Activated CD4-positive, CD25-positive, alpha-beta regulatory T cell treated with anti-CD3 and anti-CD28 coated beads, Interleukin-2, amount 50 U/mL, for 16 hours (primary cell): ENCODE measurements around the gene APCDD1L.
"Not testable (repeated sequence)": the region's sequence is repeated elsewhere in the genome, so short reads cannot be mapped to it uniquely, and the experiment has no call there.

Experiments
- DNase-seq: peaks from one replicate; pipeline ENCODE4 v3.0.0-alpha.2; 2020; ENCODE audit warnings: low read depth, low spot score

The APCDD1L gene

DNA sequence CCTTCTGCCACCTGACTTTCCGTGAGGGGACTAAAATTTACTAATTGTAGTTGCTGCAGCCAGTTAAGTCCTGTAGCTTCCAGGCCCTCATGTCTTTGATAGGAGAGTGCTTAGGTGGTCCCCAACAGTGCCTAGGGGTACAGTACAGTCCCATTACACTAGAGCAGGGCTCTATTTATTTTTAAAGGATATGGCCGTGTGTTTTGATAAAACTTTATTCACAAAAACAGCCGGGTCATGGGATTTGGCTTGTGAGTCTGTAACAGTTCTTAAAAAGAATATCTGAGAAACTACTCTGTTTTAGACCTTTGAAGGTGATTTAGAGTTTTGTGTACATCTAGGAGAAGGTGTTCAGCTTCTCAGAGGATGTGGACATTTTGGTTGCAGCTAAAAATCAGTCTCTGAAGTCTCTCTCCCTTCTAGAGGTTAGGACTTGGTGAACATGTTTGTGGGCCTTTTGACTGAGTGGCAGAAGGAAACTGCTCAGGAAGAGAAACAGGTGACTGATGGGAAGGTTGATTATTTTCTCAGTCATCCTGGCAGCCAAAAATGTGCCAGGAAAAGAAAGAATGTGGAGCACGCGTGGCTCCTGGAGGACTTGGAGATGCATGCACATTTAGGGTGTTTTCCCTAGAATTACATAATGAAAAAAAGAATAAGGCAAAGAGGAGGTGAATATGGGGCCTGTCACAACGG lies 68.8 kb downstream of the APCDD1L start:
- DNase-seq, result no peak

GRCh38 chr20:58444746-58445255 lies 70.4 kb downstream of the APCDD1L start:
- no peak for DNase-seq

DNA sequence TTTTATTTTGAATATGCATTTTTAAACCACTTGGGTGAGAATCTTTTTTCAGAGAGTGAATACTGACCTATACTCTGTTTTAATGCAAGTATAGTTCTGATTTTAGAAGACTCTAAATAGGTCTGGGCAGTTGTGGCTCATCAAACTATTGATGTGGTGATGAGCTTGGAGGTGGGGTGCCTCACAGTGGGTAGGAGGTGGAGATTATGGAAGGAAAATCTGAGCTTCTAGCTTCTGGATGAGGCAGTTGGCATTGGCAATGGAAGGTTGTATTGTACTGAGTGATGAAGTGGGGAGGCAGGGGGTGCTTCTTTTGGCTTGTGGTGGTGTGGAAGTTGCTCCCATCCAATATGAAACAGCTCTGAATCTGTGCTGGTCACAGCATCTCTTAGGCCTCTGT lies 73.5 kb downstream of the APCDD1L start:
- no peak for DNase-seq

DNA sequence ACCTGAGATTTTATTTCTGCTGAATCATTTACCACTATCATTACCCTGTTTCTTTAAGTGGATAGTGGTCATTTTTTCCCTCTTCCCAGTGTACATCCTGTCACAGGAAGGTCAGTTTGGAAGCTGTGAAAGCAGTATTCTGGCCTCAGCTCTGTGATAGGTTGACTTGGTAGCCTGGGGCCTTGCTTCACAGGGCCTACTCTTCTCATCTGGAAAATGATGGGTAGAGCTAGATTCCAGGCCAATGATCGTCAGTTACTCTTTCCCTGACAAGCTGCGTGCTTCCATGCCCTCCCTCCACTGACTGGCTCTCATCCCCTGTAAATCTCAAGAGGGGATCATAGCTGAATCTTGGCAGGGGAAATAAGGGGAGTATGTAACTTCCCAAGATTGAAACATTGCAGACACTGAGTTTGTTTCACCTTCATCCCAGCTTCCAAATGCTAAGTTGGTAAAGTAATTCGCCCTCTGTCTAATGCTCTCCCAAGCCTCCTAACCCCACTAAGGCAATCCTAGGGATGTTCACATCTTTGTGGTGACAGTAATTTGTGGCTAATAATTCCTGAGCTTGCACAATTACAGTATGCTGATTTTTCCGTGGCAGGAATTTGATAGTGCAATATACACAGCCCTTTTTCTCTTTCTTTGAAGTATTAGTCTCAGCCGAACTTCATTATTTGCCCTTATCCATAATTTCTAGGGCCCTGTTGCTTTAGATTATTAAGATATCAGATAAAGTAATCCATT lies 75.0 kb downstream of the APCDD1L start:
- DNase-seq, result no peak

DNA sequence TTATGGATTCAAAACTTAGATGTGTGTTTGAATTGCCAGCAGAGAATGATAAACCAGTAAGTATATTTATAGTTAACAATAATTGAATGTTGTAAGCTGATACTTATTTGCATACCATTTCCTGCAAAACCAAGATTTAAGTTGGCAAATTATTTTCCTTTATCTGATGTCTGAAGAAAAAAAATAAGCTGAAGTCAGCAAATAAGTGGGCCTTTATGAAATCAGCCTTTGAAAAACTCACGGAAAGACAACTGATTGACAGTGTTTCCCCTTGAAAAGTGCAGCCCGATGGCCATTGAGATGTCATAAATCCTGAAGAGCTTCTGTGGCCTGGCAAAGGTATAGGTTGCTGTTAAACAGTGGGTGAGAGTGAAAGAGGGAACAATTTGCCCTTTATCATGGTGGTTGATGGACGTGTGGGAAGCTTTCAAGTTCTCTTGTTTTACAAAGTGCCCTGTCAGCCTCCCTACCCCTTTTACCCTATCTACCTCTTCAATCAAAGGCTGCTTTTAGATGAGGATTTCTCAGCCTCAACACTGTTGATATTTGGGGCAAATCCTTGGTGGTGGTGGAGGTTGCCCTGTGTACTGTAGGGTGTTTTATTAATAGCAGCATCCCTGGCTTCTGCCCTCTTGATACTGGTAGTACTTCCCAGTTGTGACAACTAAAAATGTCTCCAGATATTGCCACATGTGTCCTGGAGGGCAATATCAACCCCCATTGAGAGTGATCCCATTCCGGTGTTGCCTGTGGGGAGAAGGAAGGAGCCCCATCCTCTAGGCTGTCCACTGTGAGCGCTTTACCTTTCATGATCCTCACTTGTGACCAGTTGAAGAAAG lies 76.0 kb downstream of the APCDD1L start:
- no peak for DNase-seq

GRCh38 chr20:58436868-58437645 lies 78.1 kb downstream of the APCDD1L start:
- DNase-seq, result no peak

DNA sequence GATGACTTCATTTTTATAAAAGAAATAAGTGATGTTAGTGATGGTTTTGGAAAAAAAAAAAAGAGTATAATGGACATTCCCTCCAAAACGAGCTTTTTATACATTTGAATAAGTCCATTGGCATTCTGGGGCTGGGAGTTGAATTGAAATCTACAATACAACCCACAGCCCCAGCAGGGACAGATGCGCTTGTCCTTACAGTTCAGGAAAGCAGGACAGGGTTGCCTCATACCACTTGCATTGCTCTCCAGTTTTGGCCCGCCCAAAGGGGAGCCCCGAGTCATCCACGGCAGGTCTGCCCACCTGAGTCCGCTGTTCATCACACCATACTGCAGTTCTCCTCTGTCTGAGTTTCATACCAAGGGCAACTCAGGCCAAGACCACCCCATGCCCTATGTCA lies 80.0 kb downstream of the APCDD1L start:
- no peak for DNase-seq

DNA sequence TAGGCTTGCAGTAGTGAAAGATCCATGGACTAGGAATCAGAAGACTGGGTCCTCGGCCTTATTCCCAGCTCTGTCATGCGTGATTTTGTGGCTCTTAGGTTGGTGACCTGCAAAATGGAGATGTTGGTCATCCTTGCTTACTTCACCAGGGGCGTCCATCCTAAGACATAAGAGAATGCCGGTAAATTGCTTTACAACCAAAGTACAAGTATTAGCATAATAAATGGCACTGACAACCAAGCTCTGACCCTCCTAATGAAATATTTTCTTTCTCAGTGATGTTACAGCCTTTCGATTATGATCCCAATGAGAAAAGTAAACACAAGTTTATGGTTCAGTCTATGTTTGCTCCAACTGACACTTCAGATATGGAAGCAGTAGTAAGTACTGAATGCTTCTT lies 80.9 kb downstream of the APCDD1L start:
- DNase-seq, result no peak

- no peak for DNase-seq
These were observed 81.4 kb downstream of the APCDD1L start for GRCh38 chr20:58433759-58434158.

DNA sequence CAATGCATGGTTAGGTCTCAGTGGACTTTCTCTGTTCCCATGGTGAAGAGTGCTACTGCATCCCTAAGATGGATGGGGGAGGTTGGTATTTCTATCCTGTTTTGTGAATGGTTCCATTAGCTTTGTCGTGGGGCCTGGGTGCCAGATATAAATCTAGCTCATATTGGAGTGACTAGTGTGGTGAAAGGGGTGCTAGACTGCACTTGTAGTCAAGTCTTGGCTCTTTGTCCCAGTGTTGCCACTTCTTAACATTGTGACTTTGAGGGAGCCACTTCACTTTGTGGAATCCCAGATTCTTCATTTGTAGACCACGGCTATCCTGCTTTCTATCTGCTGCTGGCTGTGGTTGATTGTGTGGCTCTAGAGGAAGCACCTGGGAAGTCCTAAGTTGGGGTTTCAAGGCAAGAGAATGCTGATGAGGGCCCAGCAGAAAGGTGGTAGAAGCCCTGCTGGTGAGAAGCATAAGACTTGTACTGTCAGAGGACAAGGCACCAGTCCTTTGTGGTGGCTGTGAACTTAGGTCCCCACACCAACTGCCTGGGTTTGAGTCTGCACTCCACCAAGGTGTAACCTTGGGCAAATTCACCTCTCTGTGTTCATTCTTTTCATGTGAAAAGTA lies 82.1 kb downstream of the APCDD1L start:
- DNase-seq, result no peak

DNA sequence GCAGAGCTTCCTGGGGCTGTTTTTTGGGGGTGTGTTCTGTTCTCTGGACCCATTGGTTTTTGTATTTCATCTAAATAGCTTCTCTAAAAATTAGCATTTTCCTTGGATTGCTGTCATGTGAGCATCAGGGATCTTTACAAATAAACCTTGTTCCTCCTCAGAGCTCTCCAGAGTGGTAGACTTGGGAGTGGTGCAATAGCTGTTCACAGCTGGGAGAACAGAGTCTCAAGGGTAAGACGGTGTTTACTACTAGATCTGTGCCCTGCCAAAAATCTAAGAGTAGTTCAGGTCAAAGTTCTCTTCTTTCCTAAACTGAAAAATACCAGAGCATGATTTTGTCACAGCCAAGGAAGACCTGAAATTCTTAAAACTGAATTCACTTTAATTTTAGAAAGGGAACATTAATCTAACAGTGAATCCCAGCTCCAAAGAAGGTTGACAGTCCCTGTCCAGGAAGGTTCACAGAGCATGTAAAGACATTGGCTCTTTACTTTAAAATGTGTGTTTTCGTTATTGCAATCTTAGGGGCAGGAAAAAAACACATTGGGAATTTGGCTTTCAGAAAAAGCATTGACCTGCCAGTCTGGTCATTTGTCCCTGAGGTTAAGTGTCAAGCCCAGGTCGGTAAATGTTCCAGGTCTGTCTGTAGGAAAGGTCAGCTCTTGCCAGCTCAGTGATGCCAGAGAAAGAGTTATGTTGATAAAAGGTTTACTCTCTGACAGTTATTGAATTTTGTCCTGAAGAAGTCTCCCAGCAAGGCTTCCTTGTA lies 82.8 kb downstream of the APCDD1L start:
- no peak for DNase-seq

DNA sequence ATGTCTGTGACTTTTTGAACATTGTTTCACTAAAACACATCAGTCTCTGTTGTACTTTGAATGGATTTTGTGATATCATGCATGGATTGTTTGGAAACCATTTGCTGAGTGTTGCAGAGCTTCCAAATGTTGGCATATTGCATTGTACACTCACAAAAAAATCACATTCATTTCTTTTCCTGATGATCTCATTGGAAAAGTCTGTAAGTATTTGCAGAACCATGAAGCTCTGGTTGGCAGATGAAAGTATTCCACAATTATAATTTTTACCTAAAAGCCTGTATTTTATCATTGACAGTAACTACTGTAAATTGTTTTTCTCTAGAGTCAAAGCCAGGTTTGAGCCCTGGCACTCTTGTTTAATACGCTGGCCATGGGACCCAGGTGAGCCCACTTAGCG lies 84.1 kb downstream of the APCDD1L start:
- DNase-seq, result no peak

DNA sequence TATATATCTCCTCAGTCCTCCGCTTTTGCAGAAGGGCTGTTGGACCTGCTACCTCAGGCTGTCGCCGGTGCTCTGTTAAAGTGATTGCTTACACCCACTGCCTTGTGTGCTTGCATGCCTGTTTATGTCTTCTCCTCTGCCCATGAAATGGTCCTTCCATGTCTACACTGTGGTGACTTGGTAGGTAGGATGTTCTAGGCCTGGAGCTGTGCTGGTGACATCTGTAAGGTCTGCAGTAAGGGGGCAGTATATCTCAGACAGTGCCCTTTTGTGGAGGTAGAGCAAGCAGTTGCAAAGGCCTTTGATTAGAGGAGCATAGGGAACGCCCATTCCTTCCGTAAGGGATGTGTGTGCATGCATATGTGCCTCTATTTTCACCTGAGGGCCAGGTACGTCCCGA lies 85.9 kb downstream of the APCDD1L start:
- no peak for DNase-seq

GRCh38 chr20:58428364-58428763 lies 86.8 kb downstream of the APCDD1L start:
- no peak for DNase-seq

DNA sequence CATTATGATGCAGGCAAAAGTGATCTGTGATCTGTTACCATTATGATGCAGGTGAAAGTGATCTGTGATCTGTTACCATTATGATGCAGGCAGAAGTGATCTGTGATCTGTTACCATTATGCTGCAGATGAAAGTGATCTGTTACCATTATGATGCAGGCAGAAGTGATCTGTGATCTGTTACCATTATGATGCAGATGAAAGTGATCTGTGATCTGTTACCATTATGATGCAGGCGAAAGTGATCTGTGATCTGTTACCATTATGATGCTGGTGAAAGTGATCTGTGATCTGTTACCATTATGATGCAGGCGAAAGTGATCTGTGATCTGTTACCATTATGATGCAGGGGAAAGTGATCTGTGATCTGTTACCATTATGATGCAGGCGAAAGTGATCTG lies 87.6 kb downstream of the APCDD1L start:
- not testable (repeated sequence) for DNase-seq

GRCh38 chr20:58424218-58424969 lies 90.8 kb downstream of the APCDD1L start:
- no peak for DNase-seq

- DNase-seq, result no peak
These were observed 93.7 kb downstream of the APCDD1L start for GRCh38 chr20:58421497-58421850.

- no peak for DNase-seq
These were observed 94.3 kb downstream of the APCDD1L start for GRCh38 chr20:58420798-58421496.
